GM19463 (cell line): ENCODE data around the gene GAS2.

Source experiments
- ATAC-seq: cut with Tn5 transposase; IDR thresholded peaks from one replicate; pipeline ENCODE4 v1.9.1; 2021; ENCODE audit warnings: mild to moderate bottlenecking, moderate library complexity; ENCODE audit not compliant: unreplicated experiment

Gene GAS2

DNA sequence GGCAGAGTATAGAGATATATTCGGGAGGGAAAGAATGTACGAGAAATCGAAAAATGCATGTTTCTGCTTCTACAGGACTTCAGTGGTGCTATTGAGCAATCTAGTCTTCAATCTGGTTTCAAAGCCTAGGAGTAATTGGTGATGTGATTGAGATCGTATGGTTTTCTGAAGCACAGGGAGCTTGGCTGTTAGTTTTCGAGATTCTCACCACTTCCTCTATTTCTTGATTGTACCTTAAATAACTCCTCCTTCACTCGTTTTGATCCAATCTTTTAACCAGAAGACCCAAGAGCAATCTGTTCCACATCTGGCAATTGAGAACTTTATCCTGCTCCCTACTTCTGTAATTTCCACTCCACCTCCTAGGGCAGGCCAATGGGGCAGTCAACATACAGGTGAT is 193.3 kb downstream of the GAS2 start:
- ATAC-seq, result no peak

GRCh38 chr11:22860241-22860640 is 193.8 kb downstream of the GAS2 start, which contains the start of gene CCDC179:
TSS of gene CCDC179 (minus strand) at chr11:22860474. CDS start at chr11:22860421, 53 bp downstream.
- ATAC-seq, result no peak
